Activated naive CD4-positive, alpha-beta T cell treated with anti-CD3 and anti-CD28 coated beads, Interleukin-2, amount 50 U/mL, for 24 hours (primary cell): ENCODE results near the gene CTSZ.
"Not testable (repeated sequence)": the region's sequence is repeated elsewhere in the genome, so short reads cannot be mapped to it uniquely, and the experiment has no call there.

ENCODE experiments used
- H3K27ac Mint-ChIP-seq: one replicate; pipeline ENCODE4 v1.8.0; 2021; ENCODE audit warnings: mild to moderate bottlenecking, mixed read lengths
- H3K27me3 Mint-ChIP-seq: one replicate; pipeline ENCODE4 v1.8.0; 2021; ENCODE audit warnings: mixed read lengths
- H3K36me3 Mint-ChIP-seq: one replicate; pipeline ENCODE4 v1.8.0; 2021; ENCODE audit warnings: mixed read lengths
- H3K4me1 Mint-ChIP-seq: one replicate; pipeline ENCODE4 v1.8.0; 2021; ENCODE audit warnings: mixed read lengths
- H3K4me3 Mint-ChIP-seq: one replicate; pipeline ENCODE4 v1.8.0; 2021; ENCODE audit warnings: mild to moderate bottlenecking, mixed read lengths
- H3K9me3 Mint-ChIP-seq: one replicate; pipeline ENCODE4 v1.8.0; 2021; ENCODE audit warnings: mixed read lengths

Gene CTSZ

DNA sequence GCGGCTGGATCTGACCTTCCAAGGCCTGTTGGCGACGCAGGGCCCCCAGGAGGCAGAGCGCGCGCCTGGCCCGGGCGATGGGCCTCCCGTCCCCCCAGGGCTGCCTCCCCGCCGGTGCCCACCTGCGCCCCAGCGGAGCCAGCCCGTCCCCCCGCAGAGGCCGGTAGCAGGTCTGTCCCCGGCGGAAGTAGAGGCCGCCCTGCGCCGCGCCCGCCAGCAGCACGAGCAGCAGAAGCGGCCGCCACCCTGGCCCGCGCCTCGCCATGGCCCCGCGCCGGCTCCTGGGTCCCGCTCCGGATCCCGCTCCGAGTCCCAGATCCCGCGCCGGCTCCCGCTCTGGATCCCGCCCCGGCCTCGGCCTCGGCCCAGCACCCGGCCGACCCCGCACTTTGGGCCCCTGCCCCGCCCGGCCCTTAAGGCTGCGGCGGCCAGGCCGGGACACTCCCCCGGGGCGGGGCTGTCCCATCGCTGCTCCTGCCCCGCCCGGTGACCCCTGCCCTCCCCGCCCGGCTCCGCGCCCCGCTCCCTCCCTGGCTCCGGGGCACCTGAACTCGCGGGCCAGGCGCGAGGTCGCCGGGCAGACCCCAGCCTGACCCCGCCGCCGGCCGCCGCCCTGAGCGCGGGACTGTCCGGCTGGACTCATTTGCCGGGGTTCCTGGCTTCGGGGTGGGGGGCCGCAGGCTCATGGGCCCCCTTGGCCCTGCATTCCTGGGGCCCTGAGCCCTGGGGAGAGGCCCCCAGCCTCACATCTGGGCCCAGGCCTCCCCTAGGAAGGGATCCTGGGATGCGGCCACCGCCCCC lies at the start of gene CTSZ:
TSS of gene CTSZ (minus strand) at position 391 of the 801 bp plus-strand sequence. CDS start at position 265, 126 bp downstream.
- Mint-ChIP-seq H3K27me3 (no peaks in the 10 kb centered on the region), H3K4me1 (peaks cover 39% of the 10 kb centered on the region), H3K4me3 (peak within 1 kb of the TSS; percentile 83), H3K36me3 (no peaks in the 10 kb centered on the region), H3K9me3 (no peaks in the 10 kb centered on the region), H3K27ac (peak within 1 kb of the TSS; percentile 55)

DNA sequence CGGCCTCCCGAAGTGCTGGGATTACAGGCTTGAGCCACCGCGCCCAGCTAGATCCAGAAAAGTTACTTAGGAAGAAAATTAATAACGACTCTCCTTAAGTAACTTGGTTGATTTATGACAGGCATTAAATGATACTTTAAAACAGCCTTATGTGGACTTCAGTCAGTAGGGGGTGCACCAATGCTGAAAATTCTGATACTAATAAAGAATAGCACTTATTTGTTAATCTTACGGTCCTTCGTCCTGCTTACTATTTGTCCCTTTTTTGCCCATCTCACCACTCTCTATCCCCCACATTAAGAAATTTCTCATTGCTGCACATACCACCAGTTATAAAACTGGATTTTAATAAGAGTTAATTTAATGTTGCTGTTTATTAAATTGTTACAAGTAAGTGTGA lies 48.2 kb upstream of the CTSZ start:
- Mint-ChIP-seq H3K27ac (no peak overlapping the region), H3K9me3 (no peaks in the 10 kb centered on the region), H3K27me3 (peaks cover 3% of the 10 kb centered on the region), H3K36me3 (no peaks in the 10 kb centered on the region), H3K4me3 (no peak overlapping the region), H3K4me1 (no peaks in the 10 kb centered on the region)

DNA sequence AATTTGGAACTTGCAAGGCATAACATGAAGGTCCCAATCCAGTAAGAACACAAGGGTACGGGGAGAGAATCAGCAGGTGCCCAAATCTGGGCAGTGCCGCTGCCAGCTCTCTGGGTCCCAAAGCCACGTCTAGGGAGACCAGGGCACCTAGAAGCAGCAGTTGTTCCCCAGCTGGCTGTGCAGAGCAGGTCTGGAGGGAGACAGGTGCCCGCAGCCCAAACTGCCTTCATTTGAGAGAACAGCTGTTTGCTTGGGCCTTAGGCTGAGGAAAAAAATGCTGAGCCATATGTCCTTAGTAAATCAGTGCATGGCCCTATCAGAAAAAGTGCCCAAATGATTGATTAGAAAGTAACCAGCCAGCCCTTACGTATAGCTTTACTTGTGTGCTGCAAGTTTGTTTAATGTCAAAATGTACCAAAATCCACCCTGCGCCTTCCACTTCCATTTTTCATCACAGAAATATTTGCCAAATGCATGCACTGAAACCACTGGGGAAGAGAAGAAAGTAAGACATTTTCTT lies 44.7 kb upstream of the CTSZ start:
- peaks cover 9% of the 10 kb centered on the region for H3K4me1 Mint-ChIP-seq
- H3K4me3 Mint-ChIP-seq = no peak overlapping the region
- peaks cover 2% of the 10 kb centered on the region for H3K27me3 Mint-ChIP-seq
- no peaks in the 10 kb centered on the region for H3K36me3 Mint-ChIP-seq
- no peaks in the 10 kb centered on the region for H3K9me3 Mint-ChIP-seq
- no peak overlapping the region for H3K27ac Mint-ChIP-seq

DNA sequence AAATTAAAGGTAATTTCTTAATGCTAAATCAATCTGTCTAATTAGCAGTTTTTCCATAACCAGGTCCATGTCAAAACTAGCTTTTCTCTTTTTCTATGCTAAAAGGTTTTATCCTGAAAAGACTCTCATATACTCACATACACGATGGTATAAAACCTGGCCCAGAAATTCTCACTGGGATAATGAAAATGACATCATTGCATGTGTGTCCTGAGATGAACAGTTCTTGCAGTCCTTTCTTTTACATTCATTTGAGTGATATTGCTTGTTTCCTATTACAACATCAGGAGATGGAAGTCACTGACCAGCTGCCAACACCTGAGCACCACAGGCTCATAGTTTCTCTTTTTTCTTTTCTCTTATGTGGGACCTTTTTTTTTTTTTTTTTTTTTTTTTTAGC lies 43.4 kb upstream of the CTSZ start:
- Mint-ChIP-seq H3K36me3 (no peaks in the 10 kb centered on the region), H3K4me3 (no peak overlapping the region), H3K27me3 (peaks cover 2% of the 10 kb centered on the region), H3K4me1 (peaks cover 9% of the 10 kb centered on the region), H3K27ac (no peak overlapping the region), H3K9me3 (no peaks in the 10 kb centered on the region)

DNA sequence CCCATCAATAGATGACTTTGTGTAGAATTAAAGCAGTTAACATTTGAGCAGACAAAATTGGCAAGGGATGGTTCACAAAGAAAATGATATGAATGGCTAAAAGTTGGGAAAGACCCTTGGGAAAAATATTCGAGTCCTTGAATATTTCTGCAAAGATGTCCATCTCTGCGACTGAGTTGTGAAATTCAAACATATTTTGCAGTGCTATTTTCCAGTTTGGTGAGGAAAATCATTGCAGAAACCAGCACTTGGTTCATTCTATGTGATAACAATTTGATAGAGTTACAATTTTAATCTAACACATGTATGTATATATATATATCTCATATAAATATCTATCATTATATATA lies 41.6 kb upstream of the CTSZ start:
- H3K9me3 Mint-ChIP-seq = no peaks in the 10 kb centered on the region
- H3K27me3 Mint-ChIP-seq = peaks cover 2% of the 10 kb centered on the region
- no peak overlapping the region for H3K4me3 Mint-ChIP-seq
- H3K36me3 Mint-ChIP-seq = no peaks in the 10 kb centered on the region
- H3K27ac Mint-ChIP-seq = no peak overlapping the region
- peaks cover 19% of the 10 kb centered on the region for H3K4me1 Mint-ChIP-seq

DNA sequence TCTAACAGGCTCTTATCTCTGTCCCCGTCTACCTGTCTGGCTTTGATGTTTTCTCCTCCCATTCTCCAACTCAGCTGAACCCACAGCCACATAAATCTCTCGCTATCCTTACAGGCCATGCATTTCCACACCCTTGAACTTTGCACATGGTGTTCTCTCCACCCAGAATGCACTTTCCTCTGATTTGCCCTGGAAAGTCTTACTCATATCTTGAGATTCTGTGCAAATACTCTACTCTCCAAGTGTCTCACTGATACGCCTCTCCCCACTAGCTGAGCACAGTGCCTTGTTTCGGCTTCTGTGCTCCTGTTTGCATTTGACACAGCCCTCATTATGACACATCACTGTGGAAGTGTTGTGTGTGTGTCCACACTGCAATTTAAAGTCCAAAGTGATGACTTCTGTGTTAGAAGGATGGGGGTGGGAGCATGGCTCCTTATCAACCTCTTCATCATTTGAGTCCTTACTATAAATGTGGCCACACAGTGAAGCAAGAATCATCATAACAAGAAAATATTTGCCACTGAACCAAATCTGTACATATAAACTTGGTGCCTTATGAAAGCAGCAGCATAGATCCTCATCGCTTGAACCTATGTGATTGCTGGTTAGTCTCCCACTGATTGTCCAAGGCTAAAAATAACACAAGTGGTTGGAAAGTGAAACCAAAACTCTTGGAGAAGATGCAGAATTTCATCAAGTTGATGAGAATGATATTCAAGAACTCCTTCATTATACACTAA lies 41.1 kb upstream of the CTSZ start:
- peak overlapping the region; percentile 85 for H3K27ac Mint-ChIP-seq
- H3K36me3 Mint-ChIP-seq = no peaks in the 10 kb centered on the region
- H3K4me3 Mint-ChIP-seq = no peak overlapping the region
- H3K9me3 Mint-ChIP-seq = no peaks in the 10 kb centered on the region
- peaks cover 25% of the 10 kb centered on the region for H3K4me1 Mint-ChIP-seq
- H3K27me3 Mint-ChIP-seq = no peaks in the 10 kb centered on the region

DNA sequence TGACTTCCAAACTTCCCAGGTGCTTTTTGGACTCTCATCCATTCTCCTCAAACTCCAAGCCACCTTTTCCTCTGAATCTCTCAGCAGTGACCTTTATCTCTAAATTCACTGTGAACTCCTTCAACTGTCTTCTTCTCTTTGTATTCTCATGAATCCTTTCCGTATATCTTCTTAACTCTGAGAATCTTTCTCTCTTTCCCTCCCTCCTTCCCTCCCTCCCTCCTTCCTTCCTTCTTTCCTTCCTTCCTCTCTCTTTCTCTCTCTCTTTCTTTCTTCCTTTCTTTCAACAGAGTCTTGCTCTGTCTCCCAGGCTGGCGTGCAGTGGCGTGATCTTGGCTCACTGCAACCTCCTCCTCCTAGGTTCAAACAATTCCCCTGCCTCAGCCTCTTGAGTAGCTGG lies 39.8 kb upstream of the CTSZ start:
- peaks cover 26% of the 10 kb centered on the region for H3K4me1 Mint-ChIP-seq
- H3K9me3 Mint-ChIP-seq = no peaks in the 10 kb centered on the region
- H3K4me3 Mint-ChIP-seq = no peak overlapping the region
- no peaks in the 10 kb centered on the region for H3K27me3 Mint-ChIP-seq
- peak overlapping the region; percentile 31 for H3K27ac Mint-ChIP-seq
- H3K36me3 Mint-ChIP-seq = no peaks in the 10 kb centered on the region

DNA sequence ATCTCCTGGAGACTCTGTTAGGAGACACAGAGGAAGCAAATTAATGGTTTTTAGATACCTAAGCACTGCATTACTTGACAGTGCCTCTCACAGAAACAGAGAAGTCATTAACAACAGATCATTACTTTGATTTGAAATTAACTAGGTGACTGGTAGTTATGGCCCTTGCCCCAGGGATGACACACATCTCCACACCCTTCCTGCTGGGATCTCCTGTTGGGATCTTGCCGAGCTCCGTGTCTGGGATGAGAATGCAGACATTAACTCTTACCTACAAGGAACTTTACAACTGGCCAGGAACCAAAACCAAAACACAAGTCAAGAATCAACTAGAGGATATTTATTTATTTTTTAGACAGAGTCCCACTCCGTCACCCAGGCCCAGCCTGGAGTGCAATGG lies 37.7 kb upstream of the CTSZ start:
- Mint-ChIP-seq H3K9me3 (no peaks in the 10 kb centered on the region), H3K36me3 (peaks cover 10% of the 10 kb centered on the region), H3K4me1 (peaks cover 42% of the 10 kb centered on the region), H3K4me3 (no peak overlapping the region), H3K27me3 (no peaks in the 10 kb centered on the region), H3K27ac (no peak overlapping the region)

DNA sequence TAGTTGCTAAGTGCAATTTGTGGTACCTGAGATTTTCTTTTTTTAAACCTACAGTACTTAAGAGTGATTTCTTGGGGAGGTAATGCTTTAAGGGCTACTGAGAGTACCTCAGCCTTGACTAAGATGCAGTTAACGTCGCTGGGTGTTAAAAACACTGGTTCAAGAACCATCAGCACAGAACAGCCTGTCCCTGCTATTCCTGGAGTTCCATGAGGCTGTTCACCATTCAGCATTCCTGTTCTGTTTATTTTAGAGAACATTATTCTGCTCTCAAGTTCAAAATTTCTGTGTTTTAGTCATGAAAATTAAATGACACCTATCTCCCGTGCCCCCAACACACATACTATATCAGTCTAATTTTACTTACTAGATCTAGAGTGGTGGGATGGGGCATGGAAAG lies 37.2 kb upstream of the CTSZ start:
- Mint-ChIP-seq H3K27ac (no peak overlapping the region), H3K27me3 (no peaks in the 10 kb centered on the region), H3K4me1 (peaks cover 47% of the 10 kb centered on the region), H3K36me3 (peaks cover 12% of the 10 kb centered on the region), H3K9me3 (no peaks in the 10 kb centered on the region), H3K4me3 (no peak overlapping the region)

DNA sequence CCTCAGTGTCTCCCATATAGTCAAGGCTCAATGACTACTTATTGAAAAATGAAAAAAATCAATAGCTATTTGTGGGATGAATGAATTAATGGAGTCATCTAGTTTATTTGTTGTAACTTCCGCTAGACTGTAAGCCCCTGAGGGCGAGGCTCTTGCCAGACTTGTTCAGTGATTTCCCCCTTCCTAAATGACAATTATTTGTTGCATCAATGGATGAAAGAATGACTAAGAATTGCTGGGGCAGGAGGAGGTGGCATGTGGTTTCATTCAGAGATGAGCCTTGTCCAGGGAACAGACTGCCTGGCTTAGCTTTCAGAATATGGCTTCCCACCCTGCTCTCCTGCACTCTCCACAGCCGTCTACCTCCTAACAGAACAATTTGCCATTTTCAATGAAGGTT lies 36.6 kb upstream of the CTSZ start:
- Mint-ChIP-seq H3K4me1 (peaks cover 53% of the 10 kb centered on the region), H3K36me3 (peaks cover 16% of the 10 kb centered on the region), H3K4me3 (peak overlapping the region; percentile 84), H3K9me3 (no peaks in the 10 kb centered on the region), H3K27me3 (no peaks in the 10 kb centered on the region), H3K27ac (peak overlapping the region; percentile 96)

DNA sequence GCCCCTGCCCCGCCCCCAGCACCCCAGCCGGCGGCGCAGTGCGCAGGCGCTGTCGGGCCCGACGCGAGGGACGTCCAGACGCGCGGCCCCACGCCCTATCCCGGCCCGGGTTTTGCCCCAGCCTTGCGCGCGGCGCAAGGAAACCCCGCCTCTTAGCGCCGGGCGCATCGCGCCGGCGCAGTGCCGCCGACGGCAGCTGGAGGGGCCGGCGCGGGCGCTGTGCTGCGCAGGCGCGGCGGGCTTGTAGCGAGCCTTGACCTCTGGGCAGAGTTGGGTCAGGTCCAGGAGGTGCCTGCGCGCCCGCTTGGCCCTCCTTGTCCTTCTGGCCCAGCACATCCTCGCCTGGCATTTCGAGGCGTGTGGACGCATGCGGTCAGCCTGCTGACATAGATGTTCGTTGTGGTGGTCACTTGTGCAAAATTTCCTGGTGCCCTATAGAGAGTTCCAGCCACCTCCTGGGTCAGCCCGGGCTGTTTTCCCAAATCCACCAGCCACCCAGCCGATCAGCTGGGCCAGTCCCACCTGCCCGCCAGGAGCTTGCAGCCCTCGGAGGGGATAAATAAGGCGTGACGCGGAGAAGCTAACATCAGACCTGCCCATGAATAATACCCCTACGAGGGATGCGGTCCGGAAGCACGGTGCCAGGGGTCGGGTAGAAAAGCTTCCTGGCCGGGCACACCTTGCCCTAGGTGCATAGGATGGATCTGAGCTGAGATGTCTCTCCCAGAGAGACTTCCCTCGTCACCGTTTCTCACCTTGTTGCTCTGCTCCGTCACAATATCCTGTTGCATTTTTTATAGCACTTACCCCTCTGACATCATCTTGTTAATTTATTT lies 36.0 kb upstream of the CTSZ start:
- Mint-ChIP-seq H3K27me3 (no peaks in the 10 kb centered on the region), H3K36me3 (peaks cover 16% of the 10 kb centered on the region), H3K9me3 (no peaks in the 10 kb centered on the region), H3K4me3 (peak overlapping the region; percentile 90), H3K4me1 (peaks cover 49% of the 10 kb centered on the region), H3K27ac (peak overlapping the region; percentile 96)

DNA sequence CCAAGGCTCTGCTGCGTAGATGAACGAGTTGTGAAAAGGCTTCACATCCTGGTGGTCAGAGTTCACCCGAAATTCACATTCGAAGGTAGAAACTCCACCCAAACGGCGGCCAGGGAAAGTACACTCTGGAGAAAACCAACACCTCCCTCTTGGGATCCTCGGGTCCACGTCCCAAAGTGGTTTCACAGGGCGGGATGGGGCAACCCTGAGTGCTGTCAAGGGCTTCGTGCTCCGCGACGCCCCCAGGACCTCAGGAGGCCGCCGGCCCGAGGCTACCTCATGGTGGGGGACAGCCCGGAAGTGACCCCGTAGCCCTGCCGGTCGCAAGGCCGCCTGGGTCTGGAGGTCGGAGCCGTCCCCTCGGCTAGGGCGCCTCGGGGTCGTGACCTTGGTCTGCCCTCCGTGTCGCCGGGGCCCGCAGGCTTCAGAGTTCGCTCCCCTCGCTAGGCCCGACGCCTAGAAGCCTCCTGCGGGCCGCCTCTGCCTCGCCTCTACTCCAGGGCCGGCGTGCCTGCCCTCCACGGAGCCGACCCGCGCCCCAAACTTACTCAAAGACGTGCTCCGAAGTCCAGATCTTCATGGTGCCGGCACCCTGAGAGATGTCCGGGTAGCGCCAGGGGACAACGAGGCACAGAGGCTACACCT lies 35.2 kb upstream of the CTSZ start, which contains the start of gene PRELID3B:
TSS of gene PRELID3B (minus strand) at position 636 of the 645 bp plus-strand sequence. CDS start at position 580, 56 bp downstream.
- H3K9me3 Mint-ChIP-seq = no peaks in the 10 kb centered on the region
- peaks cover 48% of the 10 kb centered on the region for H3K4me1 Mint-ChIP-seq
- H3K4me3 Mint-ChIP-seq = peak within 1 kb of the TSS; percentile 90
- no peaks in the 10 kb centered on the region for H3K27me3 Mint-ChIP-seq
- peaks cover 18% of the 10 kb centered on the region for H3K36me3 Mint-ChIP-seq
- H3K27ac Mint-ChIP-seq = peak within 1 kb of the TSS; percentile 96

DNA sequence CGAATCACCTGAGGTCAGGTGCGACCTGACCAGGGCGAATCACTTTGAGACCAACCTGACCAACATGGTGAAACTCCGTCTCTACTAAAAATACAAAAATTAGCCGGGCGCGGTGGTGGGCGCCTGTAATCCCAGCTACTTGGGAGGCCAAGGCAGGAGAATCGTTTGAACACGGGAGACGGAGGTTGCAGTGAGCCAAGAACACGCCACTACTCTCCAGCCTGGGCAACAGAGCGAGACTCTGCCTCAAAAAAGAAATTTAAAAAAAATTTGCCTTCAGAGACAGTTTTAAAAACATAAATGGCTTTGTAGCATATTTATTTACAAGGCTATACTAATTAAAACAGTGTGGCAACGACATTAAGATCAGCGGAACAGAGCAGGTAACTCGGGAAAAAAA lies 34.4 kb upstream of the CTSZ start:
- Mint-ChIP-seq H3K36me3 (peaks cover 24% of the 10 kb centered on the region), H3K4me1 (peaks cover 56% of the 10 kb centered on the region), H3K4me3 (peak overlapping the region; percentile 90), H3K27ac (peak overlapping the region; percentile 21)
- H3K9me3 Mint-ChIP-seq, H3K27me3 Mint-ChIP-seq: not testable (repeated sequence)

DNA sequence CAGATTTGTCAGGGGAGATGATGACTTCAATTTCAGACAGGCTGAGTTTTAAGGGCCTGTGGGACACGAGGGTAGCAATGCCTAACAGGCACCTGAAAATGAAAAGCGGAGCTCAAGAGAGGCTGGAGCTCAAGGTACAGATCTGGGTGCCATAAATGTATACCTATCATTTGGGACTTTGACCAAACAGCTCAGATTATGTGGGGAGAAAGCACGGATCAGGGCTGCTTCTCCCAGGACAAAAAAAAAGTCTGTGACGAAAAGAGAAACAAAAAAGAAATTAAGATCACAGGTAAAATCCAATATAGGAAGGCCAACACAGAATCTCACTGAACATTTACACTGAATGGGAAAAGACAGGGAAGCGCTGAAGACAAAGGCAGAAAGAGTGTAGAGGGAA lies 33.6 kb upstream of the CTSZ start:
- Mint-ChIP-seq H3K27me3 (no peaks in the 10 kb centered on the region), H3K4me3 (peak overlapping the region; percentile 90), H3K27ac (peak overlapping the region; percentile 81), H3K4me1 (peaks cover 60% of the 10 kb centered on the region), H3K9me3 (no peaks in the 10 kb centered on the region), H3K36me3 (peaks cover 27% of the 10 kb centered on the region)

DNA sequence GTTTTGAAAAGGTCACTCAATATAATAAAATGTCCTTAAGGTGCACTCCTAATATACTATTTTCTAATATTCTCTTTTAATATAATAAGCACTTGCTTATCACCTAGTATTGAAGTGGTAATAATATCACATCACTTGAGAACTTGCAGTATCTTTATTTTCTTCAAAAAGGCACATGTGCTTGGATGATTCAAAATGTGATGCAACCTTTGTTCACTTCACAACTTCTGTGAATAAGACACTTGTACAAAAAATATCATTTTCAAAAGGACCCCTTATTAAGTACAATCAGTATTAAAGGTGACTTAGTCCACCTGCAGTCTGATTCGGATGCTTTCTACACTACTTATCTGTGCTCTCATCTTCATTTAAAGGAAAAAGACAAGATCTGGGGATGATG lies 32.2 kb upstream of the CTSZ start:
- H3K9me3 Mint-ChIP-seq = no peaks in the 10 kb centered on the region
- peaks cover 30% of the 10 kb centered on the region for H3K36me3 Mint-ChIP-seq
- peaks cover 59% of the 10 kb centered on the region for H3K4me1 Mint-ChIP-seq
- no peaks in the 10 kb centered on the region for H3K27me3 Mint-ChIP-seq
- peak overlapping the region; percentile 89 for H3K27ac Mint-ChIP-seq
- peak overlapping the region; percentile 90 for H3K4me3 Mint-ChIP-seq
